D341Med (cell line): ENCODE results near the gene SPEN.
"Not testable (repeated sequence)": the region's sequence is repeated elsewhere in the genome, so short reads cannot be mapped to it uniquely, and the experiment has no call there.

Experiments used
- DNase-seq: peaks from one replicate; pipeline ENCODE4 v3.0.0; 2012; ENCODE audit warnings: low spot score

The SPEN gene

GRCh38 chr1:15858069-15858670 lies 10.7 kb downstream of the SPEN start:
- no peak for DNase-seq

- no peak for DNase-seq
Measured at GRCh38 chr1:15858672-15859372, 11.3 kb downstream of the SPEN start.

- no peak for DNase-seq
Measured at GRCh38 chr1:15863156-15863901, 15.8 kb downstream of the SPEN start.

DNA sequence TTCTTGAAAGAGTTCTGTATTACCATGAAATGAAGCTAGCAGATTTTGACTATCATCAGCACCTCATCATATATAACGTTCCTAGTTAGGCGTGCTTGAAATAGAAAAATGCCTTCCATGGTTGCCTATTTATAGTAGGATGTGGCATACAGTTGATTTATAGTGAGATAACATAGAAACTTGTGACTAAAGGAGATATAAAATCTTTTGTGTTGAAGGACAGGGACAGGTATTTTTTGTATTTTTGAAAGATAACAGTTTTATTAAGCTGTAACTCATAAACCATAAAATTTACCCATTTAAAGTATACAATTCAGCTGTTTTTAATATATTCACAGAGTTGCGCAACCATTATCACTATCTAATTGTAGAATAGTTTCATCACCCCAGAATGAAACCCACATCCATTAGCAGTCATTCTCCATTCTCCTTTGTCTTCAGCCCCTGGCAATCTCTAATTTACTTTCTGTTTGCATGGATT lies 19.3 kb downstream of the SPEN start:
- DNase-seq = no peak

- DNase-seq = no peak
Measured at GRCh38 chr1:15867288-15867687, 19.8 kb downstream of the SPEN start.

DNA sequence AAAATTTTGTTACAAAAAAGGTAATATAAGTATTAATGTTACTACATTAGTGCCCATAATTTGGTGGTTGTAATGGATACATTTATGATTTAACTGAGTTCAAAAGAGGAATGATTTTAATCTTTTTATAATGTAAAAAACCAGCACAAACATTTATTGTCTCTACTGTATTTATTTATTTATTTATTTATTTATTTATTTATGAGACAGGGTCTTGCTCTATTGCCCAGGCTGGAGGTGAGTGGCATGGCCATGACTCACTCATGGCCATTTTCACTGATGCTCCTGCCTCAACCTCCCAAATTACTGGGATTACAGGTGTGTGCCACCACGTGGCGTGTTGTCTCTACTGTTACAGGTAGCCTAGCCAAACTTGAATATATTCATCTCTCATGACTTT lies 21.9 kb downstream of the SPEN start:
- no peak for DNase-seq

- no peak for DNase-seq
Measured at GRCh38 chr1:15870421-15870820, 22.9 kb downstream of the SPEN start.

GRCh38 chr1:15874471-15874870 lies 27.0 kb downstream of the SPEN start:
- DNase-seq = no peak

- peak; percentile 30 for DNase-seq
Measured at GRCh38 chr1:15876357-15877055, 29.0 kb downstream of the SPEN start.

DNA sequence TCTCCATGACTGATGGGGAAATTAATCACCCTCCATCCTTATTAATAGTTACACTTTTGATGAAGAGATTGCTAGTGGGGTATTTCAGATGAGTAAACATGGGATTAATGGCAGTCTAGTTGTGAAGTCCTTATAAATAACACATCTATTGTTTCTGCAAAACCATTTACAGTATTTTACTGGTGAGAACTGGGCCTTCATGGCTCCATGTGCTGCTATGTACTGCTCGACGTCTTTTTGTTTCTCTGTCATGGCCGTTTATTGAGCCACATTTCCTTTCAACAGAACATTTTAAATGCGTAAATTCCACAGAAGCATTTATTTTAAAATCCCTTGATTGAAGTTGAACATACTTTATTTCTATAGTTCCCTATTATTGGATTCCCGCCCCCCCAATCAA lies 34.5 kb downstream of the SPEN start:
- no peak for DNase-seq

DNA sequence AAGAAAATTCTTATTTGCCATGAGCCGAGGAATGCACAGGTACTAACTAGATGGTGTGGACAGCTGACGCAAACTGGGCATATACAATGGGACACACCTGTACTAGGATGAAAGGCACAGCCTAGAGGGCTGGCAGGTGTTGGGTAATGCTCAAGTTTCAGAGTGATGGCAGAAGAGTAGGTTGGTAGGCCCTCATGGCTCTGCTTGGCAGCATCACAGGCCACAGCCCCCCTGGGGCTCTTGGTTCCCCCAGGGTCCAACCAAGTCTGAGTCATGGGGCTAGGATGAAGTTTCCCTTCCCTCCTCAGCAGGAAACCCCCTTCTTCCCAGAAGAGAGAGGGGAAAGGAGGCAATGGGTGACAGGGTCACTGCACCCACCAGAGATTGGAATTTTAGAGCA lies 35.2 kb downstream of the SPEN start:
- DNase-seq = no peak

DNA sequence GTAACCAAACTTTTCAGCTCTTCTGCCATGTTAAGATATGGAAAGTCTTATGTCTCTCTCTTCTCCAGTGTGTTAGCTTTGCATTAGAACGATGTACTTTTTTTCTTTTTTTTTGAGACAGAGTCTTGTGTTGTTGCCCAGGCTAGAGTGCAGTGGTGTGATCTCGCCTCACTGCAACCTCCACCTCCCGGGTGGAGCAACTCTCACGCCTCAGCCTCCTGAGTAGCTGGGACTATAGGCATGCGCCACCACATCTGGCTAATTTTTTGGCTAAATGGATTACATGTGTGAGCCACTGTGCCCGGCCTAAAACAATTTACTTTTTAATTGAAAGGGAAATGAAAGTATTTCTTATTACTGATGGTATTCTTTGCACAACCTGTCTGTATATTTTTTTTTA lies 35.8 kb downstream of the SPEN start:
- no peak for DNase-seq

- DNase-seq = no peak
Measured at GRCh38 chr1:15884477-15884876, 37.0 kb downstream of the SPEN start.

DNA sequence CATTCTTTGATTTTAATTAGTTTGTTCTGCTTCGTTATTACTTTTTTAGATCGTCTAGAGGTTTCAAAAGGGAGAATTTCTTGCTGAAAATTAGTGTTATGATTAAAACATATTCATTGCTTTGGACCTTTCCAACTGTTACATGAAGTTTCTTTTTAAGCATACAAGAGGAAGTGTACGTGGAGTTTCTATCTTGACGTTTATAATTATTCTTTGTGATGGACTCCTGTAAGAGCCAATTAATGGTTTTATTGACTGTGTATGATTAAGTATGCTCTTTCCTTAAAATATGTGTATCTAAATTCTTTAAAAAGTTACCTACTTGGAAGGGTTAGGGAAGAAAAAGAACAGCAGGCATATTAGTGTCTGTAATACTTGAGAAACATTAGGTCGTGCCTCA lies 37.8 kb downstream of the SPEN start:
- no peak for DNase-seq

GRCh38 chr1:15885701-15886610 lies 38.4 kb downstream of the SPEN start:
- peak; percentile 91 for DNase-seq

GRCh38 chr1:15886611-15887167 lies 39.2 kb downstream of the SPEN start:
- DNase-seq = peak; percentile 17

- not testable (repeated sequence) for DNase-seq
Measured at GRCh38 chr1:15892857-15893599, 45.5 kb downstream of the SPEN start.

- no peak for DNase-seq
Measured at GRCh38 chr1:15895233-15895632, 47.7 kb downstream of the SPEN start.

DNA sequence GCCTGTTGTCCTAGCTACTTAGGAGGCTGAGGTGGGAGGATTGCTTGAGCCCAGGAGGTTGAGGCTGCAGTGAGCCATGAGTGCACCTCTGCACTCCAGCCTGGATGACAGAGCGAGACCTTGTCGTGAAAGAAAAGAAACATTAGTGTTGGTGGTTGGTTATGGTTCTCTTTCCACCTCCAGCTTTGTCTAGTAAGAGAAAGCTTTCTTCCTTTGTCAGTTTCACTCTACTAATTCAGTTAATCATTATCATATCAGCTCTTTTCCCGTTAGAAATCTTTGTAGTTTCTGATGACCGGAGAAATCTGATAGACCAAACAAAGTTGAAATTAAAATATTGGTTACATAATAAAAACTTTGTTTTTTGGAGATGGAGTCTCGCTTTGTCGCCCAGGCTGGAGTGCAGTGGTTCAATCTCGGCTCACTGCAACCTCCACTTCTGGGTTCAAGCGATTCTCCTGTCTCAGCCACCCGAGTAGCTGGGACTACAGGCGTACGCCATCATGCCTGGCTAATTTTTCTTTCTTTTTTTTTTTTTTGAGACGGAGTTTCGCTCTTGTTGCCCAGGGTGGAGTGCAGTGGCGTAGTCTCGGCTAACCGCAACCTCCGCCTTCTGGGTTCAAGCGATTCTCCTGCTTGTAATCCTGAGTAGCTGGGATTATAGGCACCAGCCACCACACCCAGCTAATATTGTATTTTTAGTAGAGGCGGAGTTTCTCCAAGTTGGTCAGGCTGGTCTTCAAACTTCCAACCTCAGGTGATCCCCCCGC lies 49.5 kb downstream of the SPEN start:
- DNase-seq = not testable (repeated sequence)

DNA sequence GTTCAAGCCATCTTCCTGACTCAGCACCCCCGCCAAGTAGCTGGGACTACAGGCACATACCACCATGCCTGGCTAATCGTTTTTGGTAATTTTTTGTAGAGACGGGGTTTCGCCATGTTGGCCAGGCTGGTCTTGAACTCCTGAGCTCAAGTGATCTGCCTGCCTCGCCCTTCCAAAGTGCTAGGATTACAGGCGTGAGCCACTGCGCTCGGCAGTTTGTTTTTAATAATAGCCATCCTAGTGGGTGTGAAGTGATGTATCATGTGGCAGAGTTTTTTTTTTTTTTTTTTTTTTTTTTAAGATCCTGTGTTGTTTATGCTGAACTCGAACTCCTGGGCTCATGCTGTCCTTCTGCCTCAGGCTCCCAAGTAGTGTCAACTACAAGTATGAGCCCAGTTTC lies 51.8 kb downstream of the SPEN start:
- no peak for DNase-seq
